Naive thymus-derived CD8-positive, alpha-beta T cell (primary cell): ENCODE measurements around the gene BIN1. TPM values are rescaled to one million over a fixed set of nuclear protein-coding genes. Genes with fewer than 3 reads are reported as not detected.

Experiments used
- ATAC-seq, 2 donors: fragments of 150-1000 bp; cut with Tn5 transposase in 1 of 2; sonication (Bioruptor Pico), chemical (Tn5 transposase) in 1 of 2; 1 replicate in 1 of 2; 2 replicates in 1 of 2; pipeline ENCODE4 v1.10.0; 2021; ENCODE audit warnings: mild to moderate bottlenecking in 2 of 2, moderate library complexity in 2 of 2
- POLR2A ChIA-PET: fragments of 350-600 bp; sonication (Branson Sonifier 250); formaldehyde crosslinking; loops from one replicate; lab custom pipeline; 2021; ENCODE audit warnings: antibody characterized with exemption; lab: Charles Lee
- DNase-seq, 10 donors: peaks; one replicate each; pipeline versions ENCODE4 v3.0.0 to v3.0.0-alpha.2; 2020 to 2022
- H3K27ac Mint-ChIP-seq, 10 donors: one replicate each; pipeline ENCODE4 v1.8.0; 2020 to 2022; ENCODE audit warnings: mild to moderate bottlenecking in 10 of 10, mixed read lengths in 10 of 10, moderate library complexity in 4 of 10, inconsistent platforms in 1 of 10
- H3K27me3 Mint-ChIP-seq, 5 donors: one replicate each; pipeline ENCODE4 v1.8.0; 2021 to 2022; ENCODE audit warnings: mixed read lengths in 5 of 5
- H3K36me3 Mint-ChIP-seq, 3 donors: one replicate each; pipeline ENCODE4 v1.8.0; 2020 to 2022; ENCODE audit warnings: mixed read lengths in 3 of 3, mild to moderate bottlenecking in 2 of 3, inconsistent platforms in 1 of 3
- H3K4me1 Mint-ChIP-seq, 4 donors: one replicate each; pipeline ENCODE4 v1.8.0; 2021 to 2022; ENCODE audit warnings: mixed read lengths in 4 of 4
- H3K4me3 Mint-ChIP-seq, 10 donors: one replicate each; pipeline ENCODE4 v1.8.0; 2020 to 2022; ENCODE audit warnings: mild to moderate bottlenecking in 10 of 10, mixed read lengths in 10 of 10, moderate library complexity in 6 of 10, inconsistent platforms in 1 of 10
- H3K9me3 Mint-ChIP-seq, 9 donors: one replicate each; pipeline ENCODE4 v1.8.0; 2020 to 2022; ENCODE audit warnings: mixed read lengths in 9 of 9, mild to moderate bottlenecking in 3 of 9, inconsistent platforms in 1 of 9, moderate library complexity in 1 of 9
- polyA plus RNA-seq, 3 donors: library from polyadenylated mRNA; unstranded; fragments of 300-500 nt; fragmentation: Illumina TruSeq; gene quantifications; one replicate each; pipeline ENCODE4 v1.2.3, GENCODE V29; 2021
- total RNA-seq, 8 experiments: library from RNA in 2 of 8; stranded (reverse) in 2 of 8; gene quantifications; one replicate each; pipeline ENCODE4 v1.2.3 and lab custom pipeline; 2021 to 2026

BIN1 gene
- total and polyA plus RNA-seq, 5 experiments from 2014 or later: 130 to 189 (median 156) TPM

GRCh38 chr2:127057371-127058245 is 49.3 kb downstream of the BIN1 start:
- Mint-ChIP-seq H3K27me3 (no peaks in the 10 kb centered on the region), H3K36me3 (peaks cover 0 to 60% (median under 1%) of the 10 kb centered on the region in 3 donors), H3K27ac (peak overlapping the region in 2 of 10 donors; percentile 51 to 77), H3K4me3 (no peak overlapping the region), H3K9me3 (no peaks in the 10 kb centered on the region), H3K4me1 (peaks cover 3 to 11% (median 5%) of the 10 kb centered on the region in 4 donors)
- DNase-seq (peak in 1 of 10 donors; percentile 54), ATAC-seq (no peak)
- POLR2A ChIA-PET: no interaction called here

- Mint-ChIP-seq H3K27ac (peak overlapping the region in 4 of 10 donors; percentile 47 to 77 (median 62)), H3K4me1 (peaks cover 4 to 11% (median 5%) of the 10 kb centered on the region in 4 donors), H3K27me3 (no peaks in the 10 kb centered on the region), H3K9me3 (no peaks in the 10 kb centered on the region), H3K4me3 (no peak overlapping the region), H3K36me3 (peaks cover 0 to 53% (median 0%) of the 10 kb centered on the region in 3 donors)
- DNase-seq: peak in 1 of 10 donors; percentile 54
- no peak for ATAC-seq
- POLR2A ChIA-PET: no interaction called here
These were observed 50.2 kb downstream of the BIN1 start for GRCh38 chr2:127056631-127057370.

- Mint-ChIP-seq H3K27me3 (no peaks in the 10 kb centered on the region), H3K4me3 (no peak overlapping the region), H3K4me1 (peaks cover 4 to 11% (median 5%) of the 10 kb centered on the region in 4 donors), H3K36me3 (peaks cover 0 to 47% (median 0%) of the 10 kb centered on the region in 3 donors), H3K27ac (peak overlapping the region in 2 of 10 donors; percentile 6 to 70), H3K9me3 (no peaks in the 10 kb centered on the region)
- peak in 1 of 10 donors; percentile 43 for DNase-seq
- ATAC-seq: no peak
- POLR2A ChIA-PET: no interaction called here
These were observed 50.9 kb downstream of the BIN1 start for GRCh38 chr2:127056086-127056485.

GRCh38 chr2:127055786-127056076 is 51.2 kb downstream of the BIN1 start:
- Mint-ChIP-seq H3K4me1 (peaks cover 4 to 11% (median 5%) of the 10 kb centered on the region in 4 donors), H3K36me3 (peaks cover 0 to 47% (median 0%) of the 10 kb centered on the region in 3 donors), H3K27ac (no peak overlapping the region), H3K4me3 (no peak overlapping the region), H3K9me3 (no peaks in the 10 kb centered on the region), H3K27me3 (no peaks in the 10 kb centered on the region)
- POLR2A ChIA-PET: no interaction called here
- DNase-seq (peak in 1 of 10 donors; percentile 62), ATAC-seq (no peak)

GRCh38 chr2:127054996-127055785 is 51.8 kb downstream of the BIN1 start:
- POLR2A ChIA-PET: no interaction called here
- Mint-ChIP-seq H3K9me3 (no peaks in the 10 kb centered on the region), H3K27me3 (no peaks in the 10 kb centered on the region), H3K36me3 (peaks cover 0 to 45% (median 0%) of the 10 kb centered on the region in 3 donors), H3K4me1 (peaks cover 4 to 16% (median 9%) of the 10 kb centered on the region in 4 donors), H3K4me3 (no peak overlapping the region), H3K27ac (peak overlapping the region in 1 of 10 donors; percentile 38)
- ATAC-seq (no peak), DNase-seq (peak in 1 of 10 donors; percentile 34)

DNA sequence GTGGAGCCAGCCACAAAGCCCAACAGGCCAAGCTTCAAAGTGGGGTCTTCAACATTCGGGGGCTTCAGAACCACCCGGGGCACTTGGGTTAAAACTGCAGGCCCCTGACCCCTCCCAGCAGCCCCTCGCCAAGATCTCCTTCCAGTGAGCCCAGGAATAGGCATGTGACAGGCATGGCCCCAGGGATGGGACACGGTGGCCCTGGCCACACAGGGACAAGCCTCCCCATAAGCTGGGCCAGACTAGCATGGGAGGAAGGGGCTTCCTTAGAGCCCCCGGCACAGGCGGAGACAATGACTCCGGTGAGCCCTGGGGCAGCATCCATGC is 52.4 kb downstream of the BIN1 start:
- DNase-seq (no peak), ATAC-seq (no peak)
- Mint-ChIP-seq H3K27ac (peak overlapping the region in 2 of 10 donors; percentile 68 to 71), H3K9me3 (no peaks in the 10 kb centered on the region), H3K36me3 (peaks cover 0 to 42% (median 0%) of the 10 kb centered on the region in 3 donors), H3K4me1 (peaks cover 4 to 17% (median 13%) of the 10 kb centered on the region in 4 donors), H3K27me3 (no peaks in the 10 kb centered on the region), H3K4me3 (no peak overlapping the region)
- POLR2A ChIA-PET: no interaction called here

DNA sequence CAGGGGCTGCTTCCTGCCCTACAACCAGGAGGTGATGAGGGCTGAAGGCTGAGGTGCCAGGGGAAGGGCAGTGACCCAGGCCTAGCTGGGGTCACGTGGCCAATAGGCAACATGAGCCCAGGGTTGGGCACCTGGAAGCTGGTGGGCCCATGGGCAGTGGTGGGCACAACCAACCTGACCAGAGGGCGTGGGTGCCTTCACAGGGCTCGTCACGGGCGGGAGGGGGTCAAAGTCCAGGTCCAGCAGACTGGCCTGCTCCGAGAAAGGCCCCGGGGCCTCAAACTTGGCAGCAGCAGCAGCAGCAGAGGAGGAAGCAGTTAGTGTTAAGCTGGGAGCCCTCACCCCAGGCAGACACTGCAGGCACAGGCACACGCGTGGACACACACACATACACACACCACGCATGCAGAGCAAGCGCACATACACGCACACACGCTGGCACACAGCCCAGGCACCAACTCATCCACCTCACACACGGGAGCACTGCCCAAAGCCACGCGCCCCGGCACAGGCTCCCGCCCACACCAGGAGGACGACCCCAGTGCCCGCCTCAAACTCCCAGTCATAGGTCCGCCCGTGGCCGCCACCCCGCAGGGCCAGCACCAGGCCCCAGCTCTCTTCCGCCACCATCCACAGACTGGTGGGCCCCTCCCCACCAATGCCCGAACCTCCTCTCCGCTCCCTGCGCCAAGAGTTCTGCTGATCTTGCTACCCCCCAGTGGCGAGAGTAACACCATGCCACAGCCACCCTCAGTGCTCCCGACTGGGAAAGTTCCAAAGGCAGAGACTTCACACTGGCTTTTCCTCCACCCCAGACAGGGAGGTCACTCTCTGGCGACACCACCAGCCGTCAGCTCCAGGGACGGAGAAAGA is 53.0 kb downstream of the BIN1 start:
- POLR2A ChIA-PET: no interaction called here
- Mint-ChIP-seq H3K27me3 (no peaks in the 10 kb centered on the region), H3K4me1 (peaks cover 4 to 20% (median 13%) of the 10 kb centered on the region in 4 donors), H3K9me3 (no peaks in the 10 kb centered on the region), H3K27ac (peak overlapping the region in 2 of 10 donors; percentile 68 to 71), H3K4me3 (no peak overlapping the region), H3K36me3 (peaks cover 0 to 41% (median 0%) of the 10 kb centered on the region in 3 donors)
- DNase-seq (peak in 1 of 10 donors; percentile 41), ATAC-seq (no peak)

GRCh38 chr2:127052771-127053691 is 53.9 kb downstream of the BIN1 start:
- POLR2A ChIA-PET: no interaction called here
- peak in 1 of 10 donors; percentile 58 for DNase-seq

GRCh38 chr2:127052057-127052770 is 54.7 kb downstream of the BIN1 start:
- H3K36me3 Mint-ChIP-seq: peaks cover 0 to 42% (median 6%) of the 10 kb centered on the region in 3 donors
- DNase-seq (peak in 1 of 10 donors; percentile 59), ATAC-seq (no peak)
- no peaks in the 10 kb centered on the region for H3K27me3 Mint-ChIP-seq
- POLR2A ChIA-PET: no interaction called here
- no peaks in the 10 kb centered on the region for H3K9me3 Mint-ChIP-seq
- H3K27ac Mint-ChIP-seq: peak overlapping the region in 4 of 10 donors; percentile 63 to 84 (median 72)
- H3K4me1 Mint-ChIP-seq: peaks cover 4 to 20% (median 13%) of the 10 kb centered on the region in 4 donors
- H3K4me3 Mint-ChIP-seq: no peak overlapping the region

More at GRCh38 chr2:127052771-127053691, 53.9 kb downstream of the BIN1 start:
- Mint-ChIP-seq H3K9me3 (no peaks in the 10 kb centered on the region), H3K36me3 (peaks cover 0 to 42% (median 2%) of the 10 kb centered on the region in 3 donors), H3K27ac (peak overlapping the region in 9 of 10 donors; percentile 27 to 84 (median 64)), H3K4me1 (peaks cover 4 to 20% (median 13%) of the 10 kb centered on the region in 4 donors), H3K4me3 (no peak overlapping the region), H3K27me3 (no peaks in the 10 kb centered on the region)
- ATAC-seq: no peak
